ENCODE measurements around the gene SLC25A14. TPM values are rescaled to one million over a fixed set of nuclear protein-coding genes. Genes with fewer than 3 reads are reported as not detected.

The SLC25A14 gene
- polyA plus RNA-seq, 4 donors: 17.1 to 36.1 (median 23.9) TPM

DNA sequence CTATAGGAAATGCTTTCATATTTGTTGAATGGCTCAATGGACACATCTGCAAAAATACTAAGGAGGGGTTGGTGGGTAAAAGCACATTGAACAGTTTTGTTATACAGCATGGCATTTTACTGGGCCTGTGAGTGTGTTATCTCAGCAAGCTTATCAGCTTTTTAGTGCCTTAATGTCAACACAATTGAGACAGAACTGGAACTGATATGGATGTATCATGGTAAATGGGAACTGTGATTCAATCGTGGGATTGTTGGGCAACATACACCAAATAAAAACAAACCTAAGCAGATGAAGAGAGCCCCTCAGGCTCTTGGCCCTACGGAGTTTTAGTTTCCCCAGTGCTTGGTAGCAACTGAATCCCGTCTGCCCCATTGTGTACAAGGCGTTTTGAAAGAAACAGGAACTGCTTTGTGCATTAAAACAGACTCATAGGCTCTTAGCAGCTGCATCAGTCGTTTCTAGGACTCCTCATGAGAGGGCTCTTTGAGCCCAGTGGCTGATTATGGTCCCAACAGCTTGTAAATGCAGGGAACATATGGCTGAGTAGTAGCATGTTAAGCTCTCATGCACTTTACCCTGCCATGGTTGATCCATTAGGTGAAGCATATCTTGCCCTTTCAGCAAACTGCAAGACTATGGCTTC is 38.4 kb downstream of the SLC25A14 start:
- no peak for DNase-seq (ENCODE audit: low read depth in 4 of 4, low spot score in 2 of 4)

DNA sequence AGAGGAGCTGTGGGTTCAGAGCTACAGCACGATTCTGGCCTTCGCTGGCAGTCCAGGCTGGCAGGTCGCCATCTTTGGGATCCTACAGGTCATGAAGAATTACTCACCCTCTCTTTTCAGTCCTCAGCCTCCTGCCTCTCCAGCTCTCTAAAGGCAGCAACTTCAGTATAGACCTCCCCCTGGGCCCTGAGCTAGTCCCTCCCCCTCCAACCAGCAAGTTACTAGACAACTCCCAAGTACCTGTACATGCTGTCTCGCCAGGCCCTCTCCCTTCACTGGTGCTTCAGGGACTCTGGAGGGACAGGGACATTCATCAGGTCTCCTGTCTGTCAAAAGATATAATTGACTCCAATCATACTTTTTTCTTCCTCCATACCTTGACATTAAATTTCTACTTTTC is 45.8 kb downstream of the SLC25A14 start, which contains the start of gene GPR119:
Gene GPR119 (minus strand): TSS at position 155 of the 400 bp plus-strand sequence. CDS start 227 bp downstream, outside the sequence.
- DNase-seq (ENCODE audit: low read depth in 4 of 4, low spot score in 2 of 4): no peak

DNA sequence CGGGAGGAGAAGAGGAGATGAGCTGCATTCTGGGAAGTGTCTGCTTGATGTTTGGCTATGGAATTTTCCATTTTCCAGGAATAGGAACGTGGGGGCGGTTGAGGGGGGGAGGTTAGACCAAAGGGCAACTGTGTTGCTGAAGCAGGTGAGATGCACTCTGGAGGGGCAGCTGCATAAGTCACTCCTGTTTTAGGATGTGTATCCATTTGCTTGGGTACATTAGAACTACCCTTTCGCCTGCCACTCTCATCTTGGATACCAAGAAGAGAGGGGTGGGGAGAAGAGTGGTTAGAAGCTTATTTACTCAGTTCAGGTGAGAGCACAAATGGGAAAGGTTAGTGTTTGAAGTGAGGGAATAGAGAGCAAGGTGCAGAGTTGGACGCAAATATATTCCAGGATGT is 46.7 kb downstream of the SLC25A14 start:
- DNase-seq (ENCODE audit: low read depth in 4 of 4, low spot score in 2 of 4): no peak

- peak in 1 of 4 donors; percentile 21 for DNase-seq (ENCODE audit: low read depth in 4 of 4, low spot score in 2 of 4)
Observed at GRCh38 chrX:130393451-130394074, 53.8 kb downstream of the SLC25A14 start.

DNA sequence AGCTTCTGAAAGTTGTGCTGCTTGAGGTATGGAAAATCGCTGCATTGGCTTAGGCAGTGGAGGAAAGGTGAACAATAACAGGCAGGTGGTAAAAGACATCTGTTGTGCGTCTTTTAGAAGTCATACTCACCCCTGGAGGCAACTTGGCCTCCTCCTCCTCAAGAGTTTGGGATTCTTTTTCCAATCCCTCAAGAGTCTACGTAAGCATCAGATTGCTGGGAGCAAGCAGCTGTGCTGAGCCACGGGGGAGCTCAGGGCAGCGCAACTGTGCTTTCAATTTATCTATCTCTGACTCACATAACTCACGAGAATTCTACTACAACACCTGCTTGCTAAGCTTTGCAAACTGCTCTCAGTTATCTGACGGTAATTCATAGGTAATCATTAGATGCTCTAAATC is 55.6 kb downstream of the SLC25A14 start:
- DNase-seq (ENCODE audit: low read depth in 4 of 4, low spot score in 2 of 4): no peak

GRCh38 chrX:130401415-130402207 is 61.9 kb downstream of the SLC25A14 start, which contains the start of gene RBMX2:
TSS of gene RBMX2 (plus strand) at chrX:130401987. CDS start at chrX:130402033, 46 bp downstream.
- peak; percentile 35 to 63 (median 42) for DNase-seq (ENCODE audit: low read depth in 4 of 4, low spot score in 2 of 4)

- peak in 1 of 4 donors; percentile 5 for DNase-seq (ENCODE audit: low read depth in 4 of 4, low spot score in 2 of 4)
Observed at GRCh38 chrX:130402208-130402684, 62.5 kb downstream of the SLC25A14 start.

DNA sequence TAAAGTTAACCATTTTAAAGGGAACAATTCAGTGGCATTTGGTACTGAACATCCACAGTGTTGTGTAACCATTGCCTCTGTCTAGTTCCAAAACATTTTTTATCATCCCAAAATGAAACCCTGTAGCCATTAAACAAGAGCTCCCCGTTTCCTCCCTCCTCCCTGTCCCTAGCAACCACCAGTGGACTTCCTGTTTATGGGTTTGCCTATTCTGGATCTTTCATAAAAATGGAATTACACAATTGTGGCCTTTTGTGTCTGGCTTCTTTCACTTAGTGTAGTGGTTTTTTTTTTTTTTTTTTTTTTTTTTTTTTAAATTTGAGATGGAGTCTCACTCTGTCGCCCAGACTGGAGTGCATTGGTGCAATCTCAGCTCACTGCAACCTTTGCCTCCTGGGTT is 73.7 kb downstream of the SLC25A14 start:
- DNase-seq (ENCODE audit: low read depth in 4 of 4, low spot score in 2 of 4): no peak

GRCh38 chrX:130414800-130415199 is 75.1 kb downstream of the SLC25A14 start:
- DNase-seq (ENCODE audit: low read depth in 4 of 4, low spot score in 2 of 4): no peak

DNA sequence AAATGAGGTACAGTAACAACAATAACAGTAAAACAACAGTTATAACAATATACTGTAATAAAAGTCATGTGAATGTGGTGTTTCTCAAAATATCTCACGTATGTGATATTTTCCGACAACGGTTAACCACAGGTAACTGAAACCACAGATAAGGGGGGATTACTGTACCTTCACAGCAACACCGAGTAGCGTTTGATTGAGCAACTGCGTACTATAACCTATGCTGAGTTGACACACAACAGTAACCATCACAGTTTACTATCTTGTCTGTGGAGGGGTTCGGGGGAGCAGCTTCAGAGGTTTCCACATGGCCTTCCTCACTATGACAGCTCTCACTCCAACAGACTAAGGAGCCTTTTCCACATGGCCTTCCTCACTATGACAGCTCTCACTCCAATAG is 75.5 kb downstream of the SLC25A14 start:
- no peak for DNase-seq (ENCODE audit: low read depth in 4 of 4, low spot score in 2 of 4)

DNA sequence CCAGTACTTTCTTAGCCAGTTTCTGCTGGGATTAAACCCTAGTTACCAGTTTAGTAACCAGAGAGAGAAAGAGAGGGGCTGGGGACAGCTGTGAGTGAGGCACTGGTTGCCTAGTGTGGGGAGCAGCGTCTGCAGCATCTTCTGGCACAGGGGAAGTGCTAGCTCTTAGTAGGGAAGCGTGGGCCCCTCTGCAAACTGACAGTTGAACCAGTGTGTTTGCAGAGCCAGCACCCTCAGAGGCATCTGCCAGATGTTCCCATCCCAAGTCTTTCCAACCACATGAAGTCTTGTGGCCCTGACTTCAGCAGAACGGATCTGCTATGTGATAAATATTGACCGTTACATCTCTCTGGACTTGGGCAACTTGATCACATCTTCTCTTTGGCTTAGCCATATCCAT is 77.1 kb downstream of the SLC25A14 start:
- DNase-seq (ENCODE audit: low read depth in 4 of 4, low spot score in 2 of 4): no peak

DNA sequence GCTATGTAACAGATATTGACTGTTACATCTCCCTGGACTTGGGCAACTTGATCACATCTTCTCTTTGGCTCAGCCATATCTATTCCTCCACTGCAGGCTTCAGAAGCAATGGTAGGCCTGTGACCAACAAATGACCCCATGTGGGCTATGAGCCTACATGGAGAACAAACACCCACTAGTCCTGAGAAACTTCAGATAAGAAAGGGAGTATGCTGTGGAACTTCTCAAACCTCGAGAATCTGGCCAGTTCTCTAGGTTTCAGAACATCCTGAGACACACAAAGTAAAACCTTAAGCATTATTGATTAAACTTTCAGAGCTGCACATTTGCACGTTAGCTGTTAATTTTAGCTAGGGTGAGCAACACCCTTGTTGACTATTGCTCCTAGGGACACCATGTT is 78.3 kb downstream of the SLC25A14 start:
- no peak for DNase-seq (ENCODE audit: low read depth in 4 of 4, low spot score in 2 of 4)

- no peak for DNase-seq (ENCODE audit: low read depth in 4 of 4, low spot score in 2 of 4)
Observed at GRCh38 chrX:130418740-130419139, 79.0 kb downstream of the SLC25A14 start.

DNA sequence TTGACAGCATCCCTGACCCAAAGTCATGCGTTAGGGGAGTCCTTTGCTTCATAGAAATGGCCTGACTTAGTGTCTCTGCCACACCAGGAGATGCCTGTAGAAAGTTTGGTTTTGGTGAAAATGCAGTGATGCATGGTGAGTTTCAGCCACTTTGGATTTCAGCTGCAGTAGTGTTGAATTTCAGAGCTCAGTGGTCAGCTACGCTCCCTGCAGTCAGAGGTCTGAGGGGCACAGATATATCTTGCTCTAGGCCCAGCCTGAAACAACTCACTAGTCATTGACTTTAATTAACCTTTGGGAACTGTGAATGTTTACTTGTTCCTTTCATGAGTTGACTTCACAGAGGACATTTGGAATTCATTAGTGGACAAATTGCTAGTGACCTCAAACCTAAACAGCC is 79.5 kb downstream of the SLC25A14 start:
- peak in 1 of 4 donors; percentile 6 for DNase-seq (ENCODE audit: low read depth in 4 of 4, low spot score in 2 of 4)

Other genes with a start within 250 kb of the SLC25A14 start
- 10 to 100 TPM; 10.6 to 12.1 (median 11.4) TPM for gene ELF4, start 229.4 kb upstream of the SLC25A14 start, polyA plus RNA-seq (ENCODE audit: insufficient read length in 4 of 4)
- 10 to 100 TPM; 72.5 to 94.5 (median 80.4) TPM for gene AIFM1, start 174.1 kb upstream of the SLC25A14 start, polyA plus RNA-seq (ENCODE audit: insufficient read length in 4 of 4)
- gene RAB33A, start 168.0 kb upstream of the SLC25A14 start, polyA plus RNA-seq (ENCODE audit: insufficient read length in 4 of 4): under 1 TPM; 0.51 to 0.96 (median 0.76) TPM
- 1 to 10 TPM; 5.3 to 9.0 (median 6.2) TPM for gene ZNF280C, start 71.0 kb upstream of the SLC25A14 start, polyA plus RNA-seq (ENCODE audit: insufficient read length in 4 of 4)
- gene GPR119, start 45.8 kb downstream of the SLC25A14 start, polyA plus RNA-seq (ENCODE audit: insufficient read length in 4 of 4): not detected
- 10 to 100 TPM; 32.6 to 38.3 (median 34.6) TPM for gene RBMX2, start 62.1 kb downstream of the SLC25A14 start, polyA plus RNA-seq (ENCODE audit: insufficient read length in 4 of 4)